WTC11 (cell line): ENCODE results near the gene P2RY12.

Experiments used
- CTCF ChIP-seq: fragments of 200-600 bp; IDR thresholded peaks from 2 replicates; pipeline ENCODE4 v1.8.0; 2022; ENCODE audit warnings: antibody characterized with exemption
- NR2C2 ChIP-seq: sonication (generic); formaldehyde crosslinking; IDR thresholded peaks from 2 replicates; pipeline ENCODE4 v1.8.0; 2022; ENCODE audit warnings: mild to moderate bottlenecking, missing genetic modification reagents
- ZNF121 ChIP-seq: sonication (generic); formaldehyde crosslinking; IDR thresholded peaks from 2 replicates; pipeline ENCODE4 v1.8.0; 2023; ENCODE audit warnings: missing genetic modification reagents
- ZNF263 ChIP-seq: sonication (generic); formaldehyde crosslinking; IDR thresholded peaks from 2 replicates; pipeline ENCODE4 v1.8.1; 2022; ENCODE audit warnings: low read depth, mild to moderate bottlenecking, moderate library complexity, missing genetic modification reagents

- TF ChIP-seq NR2C2 (CRISPR knock-in tag) (no peak), CTCF (no peak), ZNF263 (CRISPR knock-in tag) (no peak), ZNF121 (CRISPR knock-in tag) (no peak)
Observed at GRCh38 chr3:151387842-151388241, 3.3 kb upstream of the P2RY12 start.
